ENCODE data around the gene NMU. TPM values are rescaled to one million over a fixed set of nuclear protein-coding genes. Genes with fewer than 3 reads are reported as not detected.

The NMU gene
- polyA plus RNA-seq, 1 donor (not counting 4 experiments of a cell fraction or from before 2014, with no cell fraction given), result 12.0 TPM

DNA sequence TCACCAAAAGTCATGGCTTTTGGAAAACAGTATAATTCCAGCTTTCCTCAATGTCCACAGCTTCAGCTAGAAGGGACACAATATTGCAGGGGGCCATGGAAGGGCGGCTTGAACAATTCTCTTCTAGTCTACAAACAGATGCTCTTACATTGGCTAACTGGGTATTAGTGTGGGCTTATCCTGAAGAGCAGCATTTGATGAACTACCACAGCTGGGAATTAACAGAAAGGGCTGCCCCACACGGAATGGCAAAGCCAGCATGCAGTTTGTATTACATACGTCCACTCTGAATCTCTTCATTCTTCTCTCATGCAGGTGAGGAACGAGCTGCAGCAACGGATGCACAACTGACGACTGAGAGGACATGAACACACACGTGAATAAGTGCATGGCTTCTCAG is 31.1 kb downstream of the NMU start:
- DNase-seq (ENCODE audit: low read depth, low spot score) (no peak), FAIRE-seq (no peak)
- Histone ChIP-seq H3K27me3 (ENCODE audit: control insufficient read depth, extremely low read depth, insufficient read depth, low read length) (no peaks in the 10 kb centered on the region), H3K4me1 (ENCODE audit: control insufficient read depth, extremely low read depth, insufficient read depth, low read length) (peaks cover 12% of the 10 kb centered on the region), H3K36me3 (ENCODE audit: control insufficient read depth in 2 of 2, extremely low read depth in 1 of 2, insufficient read depth in 2 of 2, low read length in 2 of 2) (no peaks in the 10 kb centered on the region), H4K20me1 (ENCODE audit: control insufficient read depth, extremely low read depth, insufficient read depth, low read length) (no peaks in the 10 kb centered on the region), H3K4me2 (ENCODE audit: control insufficient read depth, extremely low read depth, insufficient read depth, low read depth, low read length) (no peak overlapping the region), H2AFZ (ENCODE audit: control insufficient read depth, low read length) (no peak overlapping the region), H3K9ac (ENCODE audit: control insufficient read depth, extremely low read depth, insufficient read depth, low read length) (no peak overlapping the region), H3K9me1 (ENCODE audit: control insufficient read depth, extremely low read depth, insufficient read depth, low read length) (no peaks in the 10 kb centered on the region), H3K9me3 (ENCODE audit: control insufficient read depth, low read depth, low read length) (no peaks in the 10 kb centered on the region), H3K27ac (ENCODE audit: control insufficient read depth, insufficient read depth, low read length) (no peak overlapping the region), H3K4me3 (ENCODE audit: control insufficient read depth in 2 of 3, extremely low read depth in 1 of 3, insufficient read depth in 2 of 3, low read depth in 1 of 3, low read length in 3 of 3) (no peak overlapping the region), H3K79me2 (ENCODE audit: control insufficient read depth, insufficient read depth, low read length) (no peaks in the 10 kb centered on the region)
- TF ChIP-seq, protein P1, sequence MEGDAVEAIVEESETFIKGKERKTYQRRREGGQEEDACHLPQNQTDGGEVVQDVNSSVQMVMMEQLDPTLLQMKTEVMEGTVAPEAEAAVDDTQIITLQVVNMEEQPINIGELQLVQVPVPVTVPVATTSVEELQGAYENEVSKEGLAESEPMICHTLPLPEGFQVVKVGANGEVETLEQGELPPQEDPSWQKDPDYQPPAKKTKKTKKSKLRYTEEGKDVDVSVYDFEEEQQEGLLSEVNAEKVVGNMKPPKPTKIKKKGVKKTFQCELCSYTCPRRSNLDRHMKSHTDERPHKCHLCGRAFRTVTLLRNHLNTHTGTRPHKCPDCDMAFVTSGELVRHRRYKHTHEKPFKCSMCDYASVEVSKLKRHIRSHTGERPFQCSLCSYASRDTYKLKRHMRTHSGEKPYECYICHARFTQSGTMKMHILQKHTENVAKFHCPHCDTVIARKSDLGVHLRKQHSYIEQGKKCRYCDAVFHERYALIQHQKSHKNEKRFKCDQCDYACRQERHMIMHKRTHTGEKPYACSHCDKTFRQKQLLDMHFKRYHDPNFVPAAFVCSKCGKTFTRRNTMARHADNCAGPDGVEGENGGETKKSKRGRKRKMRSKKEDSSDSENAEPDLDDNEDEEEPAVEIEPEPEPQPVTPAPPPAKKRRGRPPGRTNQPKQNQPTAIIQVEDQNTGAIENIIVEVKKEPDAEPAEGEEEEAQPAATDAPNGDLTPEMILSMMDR (optimal IDR thresholded peaks at IDR 0.05 in 1 of 3, IDR thresholded peaks at IDR 0.05 in 1 of 3, conservative IDR thresholded peaks at IDR 0.05 in 1 of 3; ENCODE audit: extremely low read depth in 1 of 3, insufficient read depth in 2 of 3, low read length in 3 of 3), result no peak
- no peak for TF ChIP-seq EZH2 (IDR thresholded peaks at IDR 0.05; ENCODE audit: low read length)
- dilution Hi-C loops (cut with MboI; ENCODE audit: extremely low pct_ligation_motif_present, low sequenced_read_pairs), result no loop called here

DNA sequence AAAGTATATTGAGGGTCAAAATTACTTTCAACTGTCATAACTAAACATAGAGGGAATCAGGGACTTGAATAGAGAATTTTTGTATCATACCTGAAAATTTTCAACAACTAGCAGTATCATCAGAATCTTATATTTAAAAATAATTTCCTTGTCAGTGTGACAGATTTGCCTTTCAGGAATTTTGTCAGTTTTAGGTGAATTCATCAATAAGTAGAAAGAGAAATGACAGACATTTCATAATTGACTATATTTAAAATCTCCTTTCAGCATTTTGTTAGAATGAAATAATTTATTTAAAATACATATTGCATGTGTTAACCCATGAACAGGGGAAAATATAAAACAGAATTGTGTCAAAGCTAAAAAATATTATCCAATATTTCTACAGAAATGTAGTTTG is 35.5 kb downstream of the NMU start:
- H3K9ac ChIP-seq (ENCODE audit: control insufficient read depth, extremely low read depth, insufficient read depth, low read length), result no peak overlapping the region
- no peaks in the 10 kb centered on the region for H3K36me3 ChIP-seq (ENCODE audit: control insufficient read depth in 2 of 2, extremely low read depth in 1 of 2, insufficient read depth in 2 of 2, low read length in 2 of 2)
- TF ChIP-seq, protein P1 (optimal IDR thresholded peaks at IDR 0.05 in 1 of 3, IDR thresholded peaks at IDR 0.05 in 1 of 3, conservative IDR thresholded peaks at IDR 0.05 in 1 of 3; ENCODE audit: extremely low read depth in 1 of 3, insufficient read depth in 2 of 3, low read length in 3 of 3), result no peak
- no peak for TF ChIP-seq EZH2 (IDR thresholded peaks at IDR 0.05; ENCODE audit: low read length)
- no peak overlapping the region for H3K4me3 ChIP-seq (ENCODE audit: control insufficient read depth in 2 of 3, extremely low read depth in 1 of 3, insufficient read depth in 2 of 3, low read depth in 1 of 3, low read length in 3 of 3)
- H3K4me2 ChIP-seq (ENCODE audit: control insufficient read depth, extremely low read depth, insufficient read depth, low read depth, low read length), result no peak overlapping the region
- no peaks in the 10 kb centered on the region for H3K9me1 ChIP-seq (ENCODE audit: control insufficient read depth, extremely low read depth, insufficient read depth, low read length)
- no peaks in the 10 kb centered on the region for H3K4me1 ChIP-seq (ENCODE audit: control insufficient read depth, extremely low read depth, insufficient read depth, low read length)
- no peaks in the 10 kb centered on the region for H3K9me3 ChIP-seq (ENCODE audit: control insufficient read depth, low read depth, low read length)
- no peaks in the 10 kb centered on the region for H4K20me1 ChIP-seq (ENCODE audit: control insufficient read depth, extremely low read depth, insufficient read depth, low read length)
- no peak overlapping the region for H2AFZ ChIP-seq (ENCODE audit: control insufficient read depth, low read length)
- dilution Hi-C loops (cut with MboI; ENCODE audit: extremely low pct_ligation_motif_present, low sequenced_read_pairs), result no loop called here
- FAIRE-seq (no peak), DNase-seq (ENCODE audit: low read depth, low spot score) (no peak)
- no peaks in the 10 kb centered on the region for H3K27me3 ChIP-seq (ENCODE audit: control insufficient read depth, extremely low read depth, insufficient read depth, low read length)
- H3K27ac ChIP-seq (ENCODE audit: control insufficient read depth, insufficient read depth, low read length), result no peak overlapping the region
- no peaks in the 10 kb centered on the region for H3K79me2 ChIP-seq (ENCODE audit: control insufficient read depth, insufficient read depth, low read length)
